ENCODE results near the gene MACROD1. TPM values are rescaled to one million over a fixed set of nuclear protein-coding genes. Genes with fewer than 3 reads are reported as not detected.
A peak's percentile ranks its signal among the peaks of the same experiment; 100 is the strongest.

The MACROD1 gene
- total and polyA plus RNA-seq, 12 donors = 77.6 to 497 (median 115) TPM

DNA sequence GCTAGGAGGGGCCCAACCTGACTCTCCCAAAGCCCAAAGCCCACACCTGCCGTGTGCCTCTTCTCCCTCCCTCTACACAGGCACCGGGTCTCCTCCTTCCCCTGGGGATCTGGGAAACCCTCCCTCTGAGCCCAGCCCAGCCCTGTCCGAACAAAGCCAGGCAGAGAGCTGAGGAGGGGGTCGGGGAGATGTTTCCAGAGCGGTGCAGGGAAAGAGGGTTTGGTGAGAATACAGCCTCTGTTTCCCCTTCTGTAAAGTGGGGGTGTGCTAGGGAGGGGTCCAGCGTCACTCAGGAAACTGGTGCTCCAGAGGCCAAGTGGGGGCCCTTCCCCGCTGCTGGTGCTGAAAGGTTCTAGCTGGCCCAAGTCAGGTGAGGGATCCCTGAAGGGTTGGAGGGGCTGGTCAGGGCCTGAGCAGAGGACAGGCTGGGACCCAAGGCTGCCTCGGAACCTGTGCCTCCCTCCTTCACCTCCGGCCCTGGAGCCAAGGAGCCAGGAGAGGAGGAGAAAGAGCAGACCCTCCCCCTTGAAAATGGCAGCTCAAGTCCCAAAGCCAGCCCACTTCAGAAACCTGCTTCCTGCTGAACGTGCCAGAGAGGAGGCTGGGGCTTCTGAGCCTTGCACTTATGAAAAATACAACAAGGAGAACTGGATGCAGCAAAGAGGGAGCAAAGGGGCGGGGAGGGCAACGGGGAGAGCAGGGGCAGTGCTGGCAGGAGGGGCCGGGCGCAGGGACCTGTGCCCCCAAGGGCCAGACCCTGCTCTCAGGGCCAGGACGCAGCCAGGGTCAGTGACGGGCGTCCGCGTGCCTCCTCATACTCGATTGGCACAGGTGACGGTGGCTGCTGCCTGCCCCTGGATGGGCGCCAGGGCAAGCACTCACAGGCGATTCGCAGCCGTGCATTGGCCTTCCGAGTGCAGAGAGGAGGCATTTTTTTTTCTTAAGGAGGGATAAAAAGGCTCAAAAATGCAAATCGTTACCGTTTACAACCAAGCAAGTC, 43.2 kb downstream of the MACROD1 start:
- no peaks in the 10 kb centered on the region for H3K9me3 ChIP-seq
- H3K36me3 ChIP-seq = no peaks in the 10 kb centered on the region
- H3K4me3 ChIP-seq = no peak overlapping the region
- peaks cover 0 to 28% (median 12%) of the 10 kb centered on the region in 9 donors for H3K4me1 ChIP-seq
- no peak overlapping the region for H3K27ac ChIP-seq
- 51 to 54% methylated on average over 28 of the region's 28 CpGs for WGBS, 2 donors
- peak in 7 of 8 donors; percentile 68 to 87 (median 76) for ATAC-seq
- no peak for TF ChIP-seq CTCF (IDR thresholded peaks at IDR 0.05)
- intact Hi-C loops (cut with DNase I) = no loop called here
- DNase-seq = peak; percentile 59 to 70
- H3K27me3 ChIP-seq = no peaks in the 10 kb centered on the region

DNA sequence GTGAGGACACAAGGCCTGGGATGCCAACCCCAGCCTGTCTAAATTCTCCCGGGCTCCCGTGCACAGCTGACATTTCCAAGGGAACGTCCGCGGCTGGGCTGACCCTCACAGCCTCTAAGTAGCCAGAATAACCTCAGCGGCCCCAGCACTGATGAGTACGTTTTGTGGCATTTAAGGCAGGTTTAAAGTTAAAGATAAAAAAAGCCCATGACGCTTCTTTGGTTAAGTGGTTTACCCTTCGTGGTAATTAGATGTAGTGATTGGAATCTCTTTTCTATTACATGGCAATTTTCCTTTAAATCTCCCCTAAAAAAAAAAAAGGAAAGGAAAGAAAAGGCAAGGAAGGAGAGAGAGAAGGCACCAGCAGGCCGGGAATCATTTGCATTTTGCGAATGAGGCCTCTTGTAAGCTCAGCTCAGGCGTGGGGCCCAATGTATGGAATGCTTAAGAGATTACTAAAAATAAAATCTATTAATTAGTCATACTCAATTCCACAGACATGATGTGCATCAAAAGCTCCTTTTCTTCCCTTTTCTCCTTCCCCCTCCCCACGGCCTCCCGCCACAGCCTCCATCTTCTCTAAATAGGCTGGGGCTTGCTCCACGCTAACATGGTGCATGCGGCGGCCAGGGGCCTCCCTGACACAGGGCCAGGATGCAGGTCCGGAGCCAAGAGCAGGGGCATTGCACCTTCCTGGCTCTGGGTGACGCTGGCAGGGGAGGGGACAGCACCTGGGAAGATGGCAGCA, 44.1 kb downstream of the MACROD1 start:
- H3K27ac ChIP-seq = no peak overlapping the region
- no peaks in the 10 kb centered on the region for H3K9me3 ChIP-seq
- intact Hi-C loops (cut with DNase I) = no loop called here
- peak in 1 of 8 donors; percentile 16 for ATAC-seq
- no peak overlapping the region for H3K4me3 ChIP-seq
- DNase-seq = no peak
- no peak for TF ChIP-seq CTCF (IDR thresholded peaks at IDR 0.05)
- peaks cover 0 to 28% (median 12%) of the 10 kb centered on the region in 9 donors for H3K4me1 ChIP-seq
- no peaks in the 10 kb centered on the region for H3K36me3 ChIP-seq
- H3K27me3 ChIP-seq = no peaks in the 10 kb centered on the region
- WGBS, 2 donors = 85 to 87% methylated on average over 19 of the region's 19 CpGs

DNA sequence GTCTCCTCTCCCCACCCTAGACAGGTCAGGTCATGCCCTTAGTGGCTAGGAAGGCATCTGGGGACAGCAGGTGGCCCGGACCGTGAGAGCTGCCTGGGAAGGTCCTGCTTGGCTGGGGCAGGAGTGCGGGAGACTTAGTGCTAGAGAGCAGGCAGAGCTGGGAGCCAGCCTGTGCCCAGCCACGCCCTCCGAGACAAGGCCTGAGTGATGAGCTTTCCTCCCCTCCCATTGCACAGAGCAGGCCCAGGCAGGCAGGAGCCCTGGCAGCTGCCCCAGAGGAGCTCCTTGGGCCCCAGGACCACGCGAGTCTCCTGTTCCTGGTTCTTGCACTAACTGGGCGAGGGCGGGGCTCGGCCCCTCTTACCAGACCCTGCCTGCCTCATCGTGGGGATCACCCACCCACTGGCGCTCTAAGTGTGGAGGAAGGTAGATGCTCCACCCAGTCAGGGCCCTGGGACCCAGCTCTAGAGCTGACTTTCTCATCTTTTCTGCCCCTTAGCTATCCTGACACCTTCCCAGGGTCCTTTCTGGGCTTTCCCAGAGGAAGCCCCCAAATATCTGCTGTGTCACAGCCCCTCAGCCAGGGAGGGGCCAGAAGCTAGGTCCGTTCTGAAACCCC, 44.9 kb downstream of the MACROD1 start:
- no peaks in the 10 kb centered on the region for H3K27me3 ChIP-seq
- WGBS, 2 donors = 76 to 77% methylated on average over 13 of the region's 13 CpGs
- H3K4me3 ChIP-seq = no peak overlapping the region
- H3K4me1 ChIP-seq = peaks cover 0 to 28% (median 12%) of the 10 kb centered on the region in 9 donors
- DNase-seq (peak; percentile 34 to 42), ATAC-seq (peak; percentile 42 to 84 (median 72))
- H3K36me3 ChIP-seq = no peaks in the 10 kb centered on the region
- H3K27ac ChIP-seq = peak overlapping the region in 1 of 10 donors; percentile 15
- no peak for TF ChIP-seq CTCF (IDR thresholded peaks at IDR 0.05)
- no peaks in the 10 kb centered on the region for H3K9me3 ChIP-seq
- intact Hi-C loops (cut with DNase I) = no loop called here

GRCh38 chr11:64119700-64120099, 46.2 kb downstream of the MACROD1 start:
- H3K27ac ChIP-seq = no peak overlapping the region

More at GRCh38 chr11:64119700-64120099, 46.2 kb downstream of the MACROD1 start:
- Histone ChIP-seq H3K4me3 (no peak overlapping the region), H3K36me3 (no peaks in the 10 kb centered on the region), H3K27me3 (no peaks in the 10 kb centered on the region), H3K4me1 (peaks cover 0 to 28% (median 12%) of the 10 kb centered on the region in 9 donors), H3K9me3 (no peaks in the 10 kb centered on the region)
- intact Hi-C loops (cut with DNase I) = loop anchor here in 1 of 10 donors (10.0 kb wide), 1 partner anchor 655 kb away; no protein-coding TSS in a partner anchor
- no peak for TF ChIP-seq CTCF (IDR thresholded peaks at IDR 0.05)
- DNase-seq = no peak
- WGBS, 2 donors = 90 to 91% methylated on average over 18 of the region's 18 CpGs
- ATAC-seq = no peak
